SH-SY5Y (cell line): Measurements from ENCODE around the gene SMYD3.

Experiments used
- GATA2 ChIP-seq: IDR thresholded peaks from 2 replicates; pipeline ENCODE4 v1.6.1; 2011; ENCODE audit warnings: mild to moderate bottlenecking, low read depth, low read length
- GATA3 ChIP-seq: IDR thresholded peaks from 2 replicates; pipeline ENCODE4 v1.6.1; 2011; ENCODE audit warnings: low read depth, mild to moderate bottlenecking, low read length, moderate library complexity

The SMYD3 gene

GRCh38 chr1:246096356-246096755, 410.7 kb downstream of the SMYD3 start:
- TF ChIP-seq GATA3 (peak; percentile 81), GATA2 (peak; percentile 75)

- TF ChIP-seq GATA2 (no peak), GATA3 (no peak)
These were observed 411.6 kb downstream of the SMYD3 start for GRCh38 chr1:246095443-246095842.

- no peak for TF ChIP-seq GATA3
- TF ChIP-seq GATA2, result no peak
These were observed 413.8 kb downstream of the SMYD3 start for GRCh38 chr1:246093230-246093629.

GRCh38 chr1:246092136-246092535, 414.9 kb downstream of the SMYD3 start:
- TF ChIP-seq GATA2 (no peak), GATA3 (no peak)

GRCh38 chr1:246091477-246091876, 415.6 kb downstream of the SMYD3 start:
- no peak for TF ChIP-seq GATA3
- TF ChIP-seq GATA2, result no peak

- TF ChIP-seq GATA3 (no peak), GATA2 (no peak)
These were observed 420.9 kb downstream of the SMYD3 start for GRCh38 chr1:246086191-246086590.

- no peak for TF ChIP-seq GATA2
- TF ChIP-seq GATA3, result no peak
These were observed 423.7 kb downstream of the SMYD3 start for GRCh38 chr1:246083416-246083815.

GRCh38 chr1:246081856-246082668, 425.0 kb downstream of the SMYD3 start:
- TF ChIP-seq GATA2 (no peak), GATA3 (no peak)

GRCh38 chr1:246081138-246081702, 425.9 kb downstream of the SMYD3 start:
- TF ChIP-seq GATA3 (no peak), GATA2 (no peak)

- TF ChIP-seq GATA3, result no peak
- no peak for TF ChIP-seq GATA2
These were observed 427.0 kb downstream of the SMYD3 start for GRCh38 chr1:246080031-246080430.

GRCh38 chr1:246078888-246079252, 428.2 kb downstream of the SMYD3 start:
- TF ChIP-seq GATA3, result no peak

GRCh38 chr1:246078126-246078887, 428.8 kb downstream of the SMYD3 start:
- TF ChIP-seq GATA2 (no peak), GATA3 (no peak)

- no peak for TF ChIP-seq GATA2
- no peak for TF ChIP-seq GATA3
These were observed 429.6 kb downstream of the SMYD3 start for GRCh38 chr1:246077476-246077875.

GRCh38 chr1:246074421-246074820, 432.7 kb downstream of the SMYD3 start:
- no peak for TF ChIP-seq GATA2
- TF ChIP-seq GATA3, result no peak
